ENCODE data around the gene CLDN17. TPM values are rescaled to one million over a fixed set of nuclear protein-coding genes. Genes with fewer than 3 reads are reported as not detected.

CLDN17 gene
- total RNA-seq, 1 experiment from 2014 or later = not detected

Other genes with a start within 250 kb of the CLDN17 start
- gene GRIK1, start 226.8 kb downstream of the CLDN17 start, total RNA-seq (2021; ENCODE audit: unreplicated experiment) = not detected
- not detected for gene CLDN8, start 49.3 kb upstream of the CLDN17 start, total RNA-seq (2021; ENCODE audit: unreplicated experiment)
- gene KRTAP24-1, start 116.1 kb upstream of the CLDN17 start, total RNA-seq (2021; ENCODE audit: unreplicated experiment) = not detected
- not detected for gene KRTAP25-1, start 122.7 kb upstream of the CLDN17 start, total RNA-seq (2021; ENCODE audit: unreplicated experiment)
- not detected for gene KRTAP26-1, start 153.5 kb upstream of the CLDN17 start, total RNA-seq (2021; ENCODE audit: unreplicated experiment)
- gene KRTAP27-1, start 170.9 kb upstream of the CLDN17 start, total RNA-seq (2021; ENCODE audit: unreplicated experiment) = not detected
- not detected for gene KRTAP23-1, start 181.8 kb upstream of the CLDN17 start, total RNA-seq (2021; ENCODE audit: unreplicated experiment)
- not detected for gene KRTAP13-2, start 205.5 kb upstream of the CLDN17 start, total RNA-seq (2021; ENCODE audit: unreplicated experiment)
- gene KRTAP13-1, start 229.2 kb upstream of the CLDN17 start, total RNA-seq (2021; ENCODE audit: unreplicated experiment) = not detected

Measured in Panc1 (cell line).